Measurements from ENCODE around the gene HERPUD1. TPM values are rescaled to one million over a fixed set of nuclear protein-coding genes. Genes with fewer than 3 reads are reported as not detected.

Gene HERPUD1
- total and polyA plus RNA-seq, 2 of the 13 experiments (the other 11 are each of a cell fraction or from before 2014, with no cell fraction given) = 96.2 to 323 TPM

GRCh38 chr16:56953006-56953405 lies 21.1 kb downstream of the HERPUD1 start:
- H3K27ac ChIP-seq (ENCODE audit: extremely low read length, insufficient read depth, low read length) = no peak overlapping the region
- ChIA-PET CTCF (ENCODE audit: low intra/inter-chr PET ratio, low total read pairs) (no interaction called here), POLR2A (interaction anchor here (1.0 to 1.5 kb wide), 2 partner anchors 21 to 138 kb away, joined by 3 to 4 read pairs; partner anchors contain the start of gene HERPUD1)
- in situ Hi-C loops (cut with HindIII; ENCODE audit: extremely low pct_ligation_motif_present, low pct_unique_long_range_greater_than_20kb) (loop anchor here (5.0 kb wide), 1 partner anchor 86 kb away; the partner anchor contains the start of gene SLC12A3), intact Hi-C loops (cut with micrococcal nuclease; ENCODE audit: unreplicated experiment) (no loop called here)
- no peaks in the 10 kb centered on the region for H3K36me3 ChIP-seq (replicated peaks in 1 of 2; ENCODE audit: control insufficient read depth in 1 of 2, insufficient read depth in 2 of 2, low read length in 2 of 2)
- H3K27me3 ChIP-seq (ENCODE audit: control insufficient read depth in 1 of 2, insufficient read depth in 2 of 2, low read length in 2 of 2) = peaks cover 0 to 3% of the 10 kb centered on the region in 2 experiments; a peak in 1 of 5 replicates
- peak overlapping the region; percentile 10; the same call in 1 of the 2 replicates for H3K4me2 ChIP-seq (ENCODE audit: low read depth, low read length)
- H3K9me3 ChIP-seq (ENCODE audit: low read length) = no peaks in the 10 kb centered on the region
- no TSS peak for BruUV-seq (replicated peaks)
- peaks cover 53% of the 10 kb centered on the region for H3K4me1 ChIP-seq (ENCODE audit: insufficient read depth, low read length)
- TF ChIP-seq KDM5B (CRISPR knock-in tag; IDR thresholded peaks at IDR 0.05; ENCODE audit: borderline replicate concordance) (no peak), RXRB (CRISPR knock-in tag; IDR thresholded peaks at IDR 0.05; ENCODE audit: borderline replicate concordance) (0 out of 2 replicates have a peak, but pooled peaks have one; percentile 43), RXRA (CRISPR knock-in tag; IDR thresholded peaks at IDR 0.05) (peak; percentile 44; the same call in 1 of the 2 replicates)
- WGBS (ENCODE audit: low lambda C conversion rate) = 9% methylated on average over 6 of the region's 6 CpGs
- H3K9ac ChIP-seq (ENCODE audit: insufficient read depth, low read depth, low read length) = no peak overlapping the region
- no peak for ATAC-seq
- no peak for FAIRE-seq
- no peaks in the 10 kb centered on the region for H3K79me2 ChIP-seq (ENCODE audit: insufficient read depth, low read length)
- H4K20me1 ChIP-seq (ENCODE audit: insufficient read depth, low read length) = no peaks in the 10 kb centered on the region
- no peak overlapping the region for H2AFZ ChIP-seq (ENCODE audit: low read length)
- DNase-seq (ENCODE audit: low spot score) = no peak
- no peak overlapping the region for H3K4me3 ChIP-seq (replicated peaks in 1 of 3; ENCODE audit: insufficient read depth in 1 of 3, low read depth in 2 of 3, low read length in 3 of 3)

- no peak overlapping the region for H2AFZ ChIP-seq (ENCODE audit: low read length)
- no peaks in the 10 kb centered on the region for H3K9me3 ChIP-seq (ENCODE audit: low read length)
- H3K4me3 ChIP-seq (replicated peaks in 1 of 3; ENCODE audit: insufficient read depth in 1 of 3, low read depth in 2 of 3, low read length in 3 of 3) = no peak overlapping the region
- CTCF ChIA-PET (ENCODE audit: low intra/inter-chr PET ratio, low total read pairs) = no interaction called here
- no TSS peak for BruUV-seq (replicated peaks)
- intact Hi-C loops (cut with micrococcal nuclease; ENCODE audit: unreplicated experiment) = no loop called here
- peaks cover 6 to 17% of the 10 kb centered on the region in 2 experiments; a peak in 4 of 5 replicates for H3K27me3 ChIP-seq (ENCODE audit: control insufficient read depth in 1 of 2, insufficient read depth in 2 of 2, low read length in 2 of 2)
- FAIRE-seq = no peak
- 57% methylated on average over 4 of the region's 4 CpGs for WGBS (ENCODE audit: low lambda C conversion rate)
- H3K79me2 ChIP-seq (ENCODE audit: insufficient read depth, low read length) = no peaks in the 10 kb centered on the region
- no peak for TF ChIP-seq ZFP91 (CRISPR knock-in tag; IDR thresholded peaks at IDR 0.05; ENCODE audit: borderline replicate concordance)
- H3K4me2 ChIP-seq (ENCODE audit: low read depth, low read length) = no peak overlapping the region
- H3K27ac ChIP-seq (ENCODE audit: extremely low read length, insufficient read depth, low read length) = no peak overlapping the region
- H4K20me1 ChIP-seq (ENCODE audit: insufficient read depth, low read length) = no peaks in the 10 kb centered on the region
- no peaks in the 10 kb centered on the region for H3K36me3 ChIP-seq (replicated peaks in 1 of 2; ENCODE audit: control insufficient read depth in 1 of 2, insufficient read depth in 2 of 2, low read length in 2 of 2)
- H3K4me1 ChIP-seq (ENCODE audit: insufficient read depth, low read length) = peaks cover 38% of the 10 kb centered on the region
- in situ Hi-C loops (cut with HindIII; ENCODE audit: extremely low pct_ligation_motif_present, low pct_unique_long_range_greater_than_20kb) = no loop called here
- no peak overlapping the region for H3K9ac ChIP-seq (ENCODE audit: insufficient read depth, low read depth, low read length)
- no peak for ATAC-seq
- no peak for DNase-seq (ENCODE audit: low spot score)
- POLR2A ChIA-PET = no interaction called here
Measured at GRCh38 chr16:56956076-56956475, 24.1 kb downstream of the HERPUD1 start.
